ENCODE measurements around the gene RNASE12.

DNA sequence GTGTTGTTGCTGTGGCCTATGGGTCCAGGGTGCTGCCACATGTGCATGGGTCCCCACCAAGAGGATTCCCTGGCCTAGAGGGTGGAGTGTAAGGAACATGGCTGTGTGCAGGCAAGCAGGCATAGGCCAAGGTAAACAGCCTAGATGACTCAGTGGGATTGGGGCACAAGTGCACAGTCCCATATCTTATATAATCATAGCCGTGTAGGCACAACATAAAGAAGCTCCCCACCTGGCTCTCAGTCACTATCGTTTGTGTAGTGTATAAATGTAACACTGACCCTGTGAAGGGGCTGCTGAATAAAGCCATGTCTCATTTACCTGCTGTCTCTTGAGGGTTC lies 15.7 kb upstream of the RNASE12 start:
- no peak for TF ChIP-seq POLR2A (IDR thresholded peaks at IDR 0.05)
- no peak for TF ChIP-seq CTCF (IDR thresholded peaks at IDR 0.05)

Measured in stomach (tissue), 4 donors.